ENCODE data around the gene RAB3C. TPM values are rescaled to one million over a fixed set of nuclear protein-coding genes. Genes with fewer than 3 reads are reported as not detected.

The RAB3C gene
- total RNA-seq, 1 experiment from 2014 or later = not detected

GRCh38 chr5:58765058-58765457, 182.2 kb downstream of the RAB3C start:
- BruUV-seq (replicated peaks) = no TSS peak
- ATAC-seq (no peak), DNase-seq (ENCODE audit: low read depth, low spot score) (no peak)
- TF ChIP-seq SIN3A (IDR thresholded peaks at IDR 0.05; ENCODE audit: borderline replicate concordance, insufficient read depth, low read depth, low read length) = no peak
- no peak for TF ChIP-seq TCF7L2 (IDR thresholded peaks at IDR 0.05; ENCODE audit: low read depth, low read length)
- no peak for TF ChIP-seq CTCF (IDR thresholded peaks at IDR 0.05)
- TF ChIP-seq POLR2AphosphoS5 (IDR thresholded peaks at IDR 0.05; ENCODE audit: low read depth, low read length) = no peak
- TF ChIP-seq, protein P1, sequence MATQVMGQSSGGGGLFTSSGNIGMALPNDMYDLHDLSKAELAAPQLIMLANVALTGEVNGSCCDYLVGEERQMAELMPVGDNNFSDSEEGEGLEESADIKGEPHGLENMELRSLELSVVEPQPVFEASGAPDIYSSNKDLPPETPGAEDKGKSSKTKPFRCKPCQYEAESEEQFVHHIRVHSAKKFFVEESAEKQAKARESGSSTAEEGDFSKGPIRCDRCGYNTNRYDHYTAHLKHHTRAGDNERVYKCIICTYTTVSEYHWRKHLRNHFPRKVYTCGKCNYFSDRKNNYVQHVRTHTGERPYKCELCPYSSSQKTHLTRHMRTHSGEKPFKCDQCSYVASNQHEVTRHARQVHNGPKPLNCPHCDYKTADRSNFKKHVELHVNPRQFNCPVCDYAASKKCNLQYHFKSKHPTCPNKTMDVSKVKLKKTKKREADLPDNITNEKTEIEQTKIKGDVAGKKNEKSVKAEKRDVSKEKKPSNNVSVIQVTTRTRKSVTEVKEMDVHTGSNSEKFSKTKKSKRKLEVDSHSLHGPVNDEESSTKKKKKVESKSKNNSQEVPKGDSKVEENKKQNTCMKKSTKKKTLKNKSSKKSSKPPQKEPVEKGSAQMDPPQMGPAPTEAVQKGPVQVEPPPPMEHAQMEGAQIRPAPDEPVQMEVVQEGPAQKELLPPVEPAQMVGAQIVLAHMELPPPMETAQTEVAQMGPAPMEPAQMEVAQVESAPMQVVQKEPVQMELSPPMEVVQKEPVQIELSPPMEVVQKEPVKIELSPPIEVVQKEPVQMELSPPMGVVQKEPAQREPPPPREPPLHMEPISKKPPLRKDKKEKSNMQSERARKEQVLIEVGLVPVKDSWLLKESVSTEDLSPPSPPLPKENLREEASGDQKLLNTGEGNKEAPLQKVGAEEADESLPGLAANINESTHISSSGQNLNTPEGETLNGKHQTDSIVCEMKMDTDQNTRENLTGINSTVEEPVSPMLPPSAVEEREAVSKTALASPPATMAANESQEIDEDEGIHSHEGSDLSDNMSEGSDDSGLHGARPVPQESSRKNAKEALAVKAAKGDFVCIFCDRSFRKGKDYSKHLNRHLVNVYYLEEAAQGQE (IDR thresholded peaks at IDR 0.05; ENCODE audit: insufficient read depth in 1 of 2, low read depth in 2 of 2, low read length in 1 of 2) = no peak
- in situ Hi-C loops (cut with HindIII; ENCODE audit: low pct_unique_long_range_greater_than_20kb, low sequenced_read_pairs) = no loop called here
- ChIA-PET CTCF (no interaction called here), POLR2A (no interaction called here)
- Histone ChIP-seq H3K4me1 (ENCODE audit: control insufficient read depth, insufficient read depth, low read length) (no peaks in the 10 kb centered on the region), H3K9me3 (ENCODE audit: control insufficient read depth, insufficient read depth, low read depth, low read length) (no peaks in the 10 kb centered on the region), H3K27ac (ENCODE audit: low read length) (no peak overlapping the region), H3K4me3 (ENCODE audit: low read depth in 2 of 2, low read length in 2 of 2) (no peak overlapping the region), H3K27me3 (ENCODE audit: control insufficient read depth, insufficient read depth, low read length) (peaks cover 8% of the 10 kb centered on the region), H3K36me3 (ENCODE audit: control insufficient read depth, insufficient read depth, low read length) (no peaks in the 10 kb centered on the region)
- intact Hi-C loops (cut with micrococcal nuclease; ENCODE audit: unreplicated experiment) = no loop called here

DNA sequence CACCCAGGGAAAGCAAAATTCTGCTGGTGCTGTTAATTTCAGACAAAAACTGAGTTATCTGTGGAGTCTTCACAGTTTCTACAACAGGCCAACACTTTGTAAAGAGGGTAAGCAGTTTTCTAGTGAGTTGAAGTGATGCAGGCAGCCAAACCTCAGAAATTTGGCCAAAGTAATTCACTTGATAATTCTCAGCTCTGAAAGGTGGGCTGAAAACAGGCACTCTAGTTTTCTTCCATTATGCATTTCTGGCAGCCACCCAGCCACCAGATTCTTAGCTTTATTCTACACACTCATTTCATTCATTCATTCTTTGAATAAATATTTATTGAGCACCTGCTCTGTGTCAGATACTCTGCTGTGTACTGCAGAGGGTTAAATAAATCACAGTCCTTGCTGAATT, 184.2 kb downstream of the RAB3C start:
- no peak for ATAC-seq
- CTCF ChIA-PET = no interaction called here
- no TSS peak for BruUV-seq (replicated peaks)

More for the DNA sequence above, 184.2 kb downstream of the RAB3C start:
- H3K4me1 ChIP-seq (ENCODE audit: control insufficient read depth, insufficient read depth, low read length) = no peaks in the 10 kb centered on the region
- no peak overlapping the region for H3K27ac ChIP-seq (ENCODE audit: low read length)
- no peak for DNase-seq (ENCODE audit: low read depth, low spot score)
- TF ChIP-seq SIN3A (IDR thresholded peaks at IDR 0.05; ENCODE audit: borderline replicate concordance, insufficient read depth, low read depth, low read length) = no peak
- no peak for TF ChIP-seq POLR2AphosphoS5 (IDR thresholded peaks at IDR 0.05; ENCODE audit: low read depth, low read length)
- TF ChIP-seq TCF7L2 (IDR thresholded peaks at IDR 0.05; ENCODE audit: low read depth, low read length) = no peak
- TF ChIP-seq CTCF (IDR thresholded peaks at IDR 0.05) = no peak
- TF ChIP-seq, protein P1 (IDR thresholded peaks at IDR 0.05; ENCODE audit: insufficient read depth in 1 of 2, low read depth in 2 of 2, low read length in 1 of 2) = no peak
- in situ Hi-C loops (cut with HindIII; ENCODE audit: low pct_unique_long_range_greater_than_20kb, low sequenced_read_pairs) = no loop called here
- no peaks in the 10 kb centered on the region for H3K9me3 ChIP-seq (ENCODE audit: control insufficient read depth, insufficient read depth, low read depth, low read length)
- H3K36me3 ChIP-seq (ENCODE audit: control insufficient read depth, insufficient read depth, low read length) = no peaks in the 10 kb centered on the region
- intact Hi-C loops (cut with micrococcal nuclease; ENCODE audit: unreplicated experiment) = no loop called here
- POLR2A ChIA-PET = no interaction called here
- H3K4me3 ChIP-seq (ENCODE audit: low read depth in 2 of 2, low read length in 2 of 2) = no peak overlapping the region
- peaks cover 9% of the 10 kb centered on the region for H3K27me3 ChIP-seq (ENCODE audit: control insufficient read depth, insufficient read depth, low read length)

All from Panc1 (cell line).